Measurements from ENCODE around the gene OSBPL3.

GRCh38 chr7:24912874-24913514 lies 67.0 kb downstream of the OSBPL3 start:
- TF ChIP-seq SP1 (IDR thresholded peaks at IDR 0.05) (no peak), EGR1 (IDR thresholded peaks at IDR 0.05; ENCODE audit: low read depth in 2 of 2) (no peak)
- TF ChIP-seq, protein P1, sequence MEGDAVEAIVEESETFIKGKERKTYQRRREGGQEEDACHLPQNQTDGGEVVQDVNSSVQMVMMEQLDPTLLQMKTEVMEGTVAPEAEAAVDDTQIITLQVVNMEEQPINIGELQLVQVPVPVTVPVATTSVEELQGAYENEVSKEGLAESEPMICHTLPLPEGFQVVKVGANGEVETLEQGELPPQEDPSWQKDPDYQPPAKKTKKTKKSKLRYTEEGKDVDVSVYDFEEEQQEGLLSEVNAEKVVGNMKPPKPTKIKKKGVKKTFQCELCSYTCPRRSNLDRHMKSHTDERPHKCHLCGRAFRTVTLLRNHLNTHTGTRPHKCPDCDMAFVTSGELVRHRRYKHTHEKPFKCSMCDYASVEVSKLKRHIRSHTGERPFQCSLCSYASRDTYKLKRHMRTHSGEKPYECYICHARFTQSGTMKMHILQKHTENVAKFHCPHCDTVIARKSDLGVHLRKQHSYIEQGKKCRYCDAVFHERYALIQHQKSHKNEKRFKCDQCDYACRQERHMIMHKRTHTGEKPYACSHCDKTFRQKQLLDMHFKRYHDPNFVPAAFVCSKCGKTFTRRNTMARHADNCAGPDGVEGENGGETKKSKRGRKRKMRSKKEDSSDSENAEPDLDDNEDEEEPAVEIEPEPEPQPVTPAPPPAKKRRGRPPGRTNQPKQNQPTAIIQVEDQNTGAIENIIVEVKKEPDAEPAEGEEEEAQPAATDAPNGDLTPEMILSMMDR (IDR thresholded peaks at IDR 0.05; ENCODE audit: low read depth, low read length, missing input control): no peak

All from liver (tissue), 3 donors.